ENCODE results near the gene ZFHX2.

Gene ZFHX2

GRCh38 chr14:23566112-23566777 lies 14.7 kb upstream of the ZFHX2 start:
- H2AFZ ChIP-seq (ENCODE audit: low read length) = no peak overlapping the region
- no peaks in the 10 kb centered on the region for H3K27me3 ChIP-seq (ENCODE audit: insufficient read depth, low read length)
- peak overlapping the region; percentile 78 for H3K9ac ChIP-seq (ENCODE audit: low read length)
- peaks cover 35% of the 10 kb centered on the region; the same call in 1 of the 2 replicates for H3K36me3 ChIP-seq (ENCODE audit: insufficient read depth, low read length)
- H3F3A ChIP-seq (ENCODE audit: insufficient read depth, low read length) = no peaks in the 10 kb centered on the region
- H4K20me1 ChIP-seq (ENCODE audit: insufficient read depth, low read length) = no peaks in the 10 kb centered on the region
- H3K9me2 ChIP-seq (ENCODE audit: low read depth, low read length) = no peaks in the 10 kb centered on the region
- TF ChIP-seq EZH2 (IDR thresholded peaks at IDR 0.05; ENCODE audit: borderline replicate concordance, low read length) (no peak), CTCF (IDR thresholded peaks at IDR 0.05; ENCODE audit: low read length) (no peak)
- no peak overlapping the region for H3K27ac ChIP-seq (ENCODE audit: low read depth, low read length, poor library complexity, severe bottlenecking)
- H3K79me2 ChIP-seq (ENCODE audit: insufficient read depth, low read length) = no peaks in the 10 kb centered on the region
- peak overlapping the region; percentile 79 for H3K4me3 ChIP-seq (ENCODE audit: low read depth, low read length, poor library complexity, severe bottlenecking)
- H3K4me2 ChIP-seq (ENCODE audit: low read length) = peak overlapping the region; percentile 84
- no peaks in the 10 kb centered on the region for H3K9me3 ChIP-seq (ENCODE audit: low read length)
- peaks cover 18% of the 10 kb centered on the region for H3K4me1 ChIP-seq (ENCODE audit: insufficient read depth, low read length, severe bottlenecking)

GRCh38 chr14:23565626-23566025 lies 14.1 kb upstream of the ZFHX2 start:
- Histone ChIP-seq H4K20me1 (ENCODE audit: insufficient read depth, low read length) (no peaks in the 10 kb centered on the region), H3F3A (ENCODE audit: insufficient read depth, low read length) (no peaks in the 10 kb centered on the region), H3K36me3 (ENCODE audit: insufficient read depth, low read length) (peaks cover 41% of the 10 kb centered on the region; the same call in 1 of the 2 replicates), H3K9me2 (ENCODE audit: low read depth, low read length) (no peaks in the 10 kb centered on the region), H3K4me3 (ENCODE audit: low read depth, low read length, poor library complexity, severe bottlenecking) (no peak overlapping the region), H3K27ac (ENCODE audit: low read depth, low read length, poor library complexity, severe bottlenecking) (no peak overlapping the region), H3K27me3 (ENCODE audit: insufficient read depth, low read length) (no peaks in the 10 kb centered on the region), H3K4me2 (ENCODE audit: low read length) (no peak overlapping the region), H3K9me3 (ENCODE audit: low read length) (no peaks in the 10 kb centered on the region), H3K4me1 (ENCODE audit: insufficient read depth, low read length, severe bottlenecking) (peaks cover 18% of the 10 kb centered on the region), H2AFZ (ENCODE audit: low read length) (no peak overlapping the region), H3K79me2 (ENCODE audit: insufficient read depth, low read length) (no peaks in the 10 kb centered on the region), H3K9ac (ENCODE audit: low read length) (no peak overlapping the region)
- no peak for TF ChIP-seq CTCF (IDR thresholded peaks at IDR 0.05; ENCODE audit: low read length)
- no peak for TF ChIP-seq EZH2 (IDR thresholded peaks at IDR 0.05; ENCODE audit: borderline replicate concordance, low read length)

GRCh38 chr14:23564876-23565275 lies 13.3 kb upstream of the ZFHX2 start:
- Histone ChIP-seq H3F3A (ENCODE audit: insufficient read depth, low read length) (no peaks in the 10 kb centered on the region), H3K4me2 (ENCODE audit: low read length) (no peak overlapping the region), H3K4me3 (ENCODE audit: low read depth, low read length, poor library complexity, severe bottlenecking) (no peak overlapping the region), H3K9ac (ENCODE audit: low read length) (no peak overlapping the region), H3K36me3 (ENCODE audit: insufficient read depth, low read length) (peaks cover 47% of the 10 kb centered on the region; the same call in 1 of the 2 replicates), H3K9me2 (ENCODE audit: low read depth, low read length) (no peaks in the 10 kb centered on the region), H4K20me1 (ENCODE audit: insufficient read depth, low read length) (no peaks in the 10 kb centered on the region), H3K4me1 (ENCODE audit: insufficient read depth, low read length, severe bottlenecking) (peaks cover 18% of the 10 kb centered on the region), H3K27ac (ENCODE audit: low read depth, low read length, poor library complexity, severe bottlenecking) (no peak overlapping the region), H3K27me3 (ENCODE audit: insufficient read depth, low read length) (no peaks in the 10 kb centered on the region), H2AFZ (ENCODE audit: low read length) (no peak overlapping the region), H3K79me2 (ENCODE audit: insufficient read depth, low read length) (no peaks in the 10 kb centered on the region), H3K9me3 (ENCODE audit: low read length) (no peaks in the 10 kb centered on the region)
- TF ChIP-seq EZH2 (IDR thresholded peaks at IDR 0.05; ENCODE audit: borderline replicate concordance, low read length) = no peak
- TF ChIP-seq CTCF (IDR thresholded peaks at IDR 0.05; ENCODE audit: low read length) = no peak
